Measurements from ENCODE around the gene METTL4. TPM values are rescaled to one million over a fixed set of nuclear protein-coding genes. Genes with fewer than 3 reads are reported as not detected.
A peak's percentile ranks its signal among the peaks of the same experiment; 100 is the strongest.

METTL4 gene
- total and polyA plus RNA-seq, 2 of the 8 experiments (the other 6 are each of a cell fraction or from before 2014, with no cell fraction given), result 8.5 to 11.5 TPM

- no peak for TF ChIP-seq RXRA (IDR thresholded peaks at IDR 0.05; ENCODE audit: insufficient read depth, low read depth, low read length)
- TF ChIP-seq RBBP5 (IDR thresholded peaks at IDR 0.05; ENCODE audit: borderline replicate concordance, low read depth, low read length), result peak; percentile 8; the same call in 1 of the 2 replicates
- TF ChIP-seq SAP30 (IDR thresholded peaks at IDR 0.05; ENCODE audit: insufficient read depth, insufficient replicate concordance, low read length), result peak; percentile 47
Measured at GRCh38 chr18:2570772-2571199, 519 bp downstream of the METTL4 start (continued).

All from H1 (cell line).